NOMO-1 treated with dmso at 0.1 percent for 144 hours (cell line): Measurements from ENCODE around the gene AFG3L2.
"Not testable (repeated sequence)": the region's sequence is repeated elsewhere in the genome, so short reads cannot be mapped to it uniquely, and the experiment has no call there.

ENCODE experiments used
- DNase-seq: peaks from one replicate; lab custom pipeline; 2025; ENCODE audit not compliant: unreplicated experiment; lab: John Stamatoyannopoulos, UW

The AFG3L2 gene

GRCh38 chr18:12376754-12377555, at the start of gene AFG3L2:
AFG3L2 (minus strand) TSS chr18:12377227; CDS start chr18:12377082, 145 bp downstream.
- DNase-seq = peak; percentile 100

GRCh38 chr18:12424252-12424651, 47.2 kb upstream of the AFG3L2 start:
- no peak for DNase-seq

- no peak for DNase-seq
Observed at GRCh38 chr18:12423820-12424219, 46.8 kb upstream of the AFG3L2 start.

- no peak for DNase-seq
Observed at GRCh38 chr18:12423393-12423792, 46.4 kb upstream of the AFG3L2 start.

GRCh38 chr18:12422936-12423335, 45.9 kb upstream of the AFG3L2 start:
- DNase-seq = no peak

GRCh38 chr18:12421732-12422131, 44.7 kb upstream of the AFG3L2 start:
- no peak for DNase-seq

- no peak for DNase-seq
Observed at GRCh38 chr18:12420821-12421421, 43.9 kb upstream of the AFG3L2 start.

- no peak for DNase-seq
Observed at GRCh38 chr18:12417687-12418086, 40.7 kb upstream of the AFG3L2 start.

- no peak for DNase-seq
Observed at GRCh38 chr18:12416098-12416729, 39.2 kb upstream of the AFG3L2 start.

- DNase-seq = no peak
Observed at GRCh38 chr18:12411456-12411855, 34.4 kb upstream of the AFG3L2 start.

- not testable (repeated sequence) for DNase-seq
Observed at GRCh38 chr18:12410747-12411146, 33.7 kb upstream of the AFG3L2 start.

GRCh38 chr18:12410081-12410481, 33.1 kb upstream of the AFG3L2 start:
- no peak for DNase-seq

- no peak for DNase-seq
Observed at GRCh38 chr18:12409469-12409868, 32.4 kb upstream of the AFG3L2 start.

- no peak for DNase-seq
Observed at GRCh38 chr18:12408247-12408869, 31.3 kb upstream of the AFG3L2 start.

GRCh38 chr18:12406371-12407111, 29.5 kb upstream of the AFG3L2 start:
- no peak for DNase-seq

GRCh38 chr18:12405066-12405465, 28.0 kb upstream of the AFG3L2 start:
- no peak for DNase-seq

GRCh38 chr18:12403601-12404506, 26.8 kb upstream of the AFG3L2 start:
- DNase-seq = no peak

- no peak for DNase-seq
Observed at GRCh38 chr18:12401881-12402280, 24.9 kb upstream of the AFG3L2 start.

- no peak for DNase-seq
Observed at GRCh38 chr18:12399231-12399630, 22.2 kb upstream of the AFG3L2 start.

GRCh38 chr18:12398625-12399024, 21.6 kb upstream of the AFG3L2 start:
- no peak for DNase-seq
